CD4-positive, alpha-beta T cell treated with Interleukin-17A for 4 hours (primary cell): Measurements from ENCODE around the gene AGBL4.
"Not testable (repeated sequence)": the region's sequence is repeated elsewhere in the genome, so short reads cannot be mapped to it uniquely, and the experiment has no call there.

Experiments used
- DNase-seq: peaks from one replicate; pipeline ENCODE4 v3.0.0-alpha.2; 2020; ENCODE audit warnings: mixed read lengths

The AGBL4 gene

DNA sequence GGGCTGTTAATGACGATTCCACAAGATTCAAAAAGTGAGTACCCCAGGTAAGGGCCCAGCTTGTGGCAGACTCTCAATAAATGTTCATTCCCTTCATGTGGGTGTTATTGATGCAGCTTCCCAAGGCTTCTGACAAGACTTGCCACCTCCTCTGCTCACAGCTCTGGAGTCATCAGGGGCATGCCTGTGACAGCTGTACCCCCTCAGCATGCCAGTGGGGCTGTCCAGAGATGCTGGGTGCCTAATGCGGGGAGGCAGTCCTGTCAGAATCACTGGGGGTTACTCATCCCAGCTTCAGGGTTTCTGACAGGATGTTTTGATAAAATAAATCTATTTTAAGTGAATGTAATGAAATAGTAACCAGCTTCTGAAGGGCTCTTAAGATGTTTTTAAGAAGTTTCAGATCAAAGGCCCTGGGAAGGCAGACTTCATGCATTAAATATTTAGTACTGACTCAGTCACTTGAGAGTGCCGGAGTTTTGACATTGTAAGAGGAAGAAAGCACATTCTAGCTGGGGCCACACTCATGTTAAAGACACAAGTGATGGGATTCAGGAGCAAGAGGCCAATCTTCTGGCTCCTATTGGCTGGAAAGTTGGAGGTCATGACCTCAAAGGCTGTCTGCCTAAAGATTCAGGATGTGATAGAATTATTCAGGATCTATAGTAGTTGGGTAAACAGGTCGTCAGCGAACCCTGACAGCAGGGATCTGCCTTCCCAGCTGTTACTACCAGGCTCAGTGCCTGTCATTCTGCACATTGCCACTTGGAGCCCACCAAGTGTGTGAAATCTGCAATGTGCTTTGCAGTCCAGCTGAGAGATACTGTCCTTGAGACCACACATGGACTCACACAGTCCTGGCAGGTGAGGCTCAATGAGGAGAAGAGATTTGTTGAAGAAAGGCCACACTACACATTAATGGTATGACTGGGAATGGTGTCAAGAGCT lies 1007.5 kb downstream of the AGBL4 start:
- no peak for DNase-seq

DNA sequence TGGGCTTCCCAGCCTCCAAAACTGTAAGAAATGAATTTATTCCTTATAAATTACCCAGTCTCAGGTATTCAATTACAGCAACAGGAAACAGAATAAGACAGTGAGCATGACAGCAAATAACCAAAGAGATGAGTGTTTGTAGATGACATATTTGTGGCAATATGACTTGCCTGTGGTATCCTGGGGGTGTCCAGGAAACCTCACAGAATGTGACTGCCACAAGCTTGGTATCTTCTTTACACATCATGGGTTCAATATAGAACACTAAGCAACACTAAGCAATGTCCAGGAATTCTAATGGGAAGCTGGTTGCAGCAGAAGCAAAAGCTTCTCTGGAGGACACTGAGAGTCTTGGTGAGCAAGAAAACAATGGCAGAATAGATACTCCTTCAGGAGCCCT lies 1010.7 kb downstream of the AGBL4 start:
- no peak for DNase-seq

DNA sequence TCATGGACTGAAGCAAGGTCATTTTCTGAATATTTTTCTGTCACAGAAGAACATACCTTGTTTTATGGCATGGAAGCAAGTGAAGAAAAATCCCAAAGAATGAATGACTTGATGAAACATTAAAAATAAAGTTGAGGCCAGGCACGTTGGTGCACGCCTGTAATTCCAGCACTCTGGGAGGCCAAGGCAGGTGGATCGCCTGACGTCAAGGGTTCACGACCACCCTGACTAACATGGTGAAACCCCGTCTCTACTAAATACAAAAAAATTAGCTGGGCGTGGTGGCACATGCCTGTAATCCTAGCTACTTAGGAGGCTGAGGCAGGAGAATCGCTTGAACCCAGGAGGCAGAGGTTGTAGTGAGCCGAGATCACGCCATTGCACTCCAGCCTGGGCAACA lies 1020.8 kb downstream of the AGBL4 start:
- DNase-seq, result not testable (repeated sequence)

DNA sequence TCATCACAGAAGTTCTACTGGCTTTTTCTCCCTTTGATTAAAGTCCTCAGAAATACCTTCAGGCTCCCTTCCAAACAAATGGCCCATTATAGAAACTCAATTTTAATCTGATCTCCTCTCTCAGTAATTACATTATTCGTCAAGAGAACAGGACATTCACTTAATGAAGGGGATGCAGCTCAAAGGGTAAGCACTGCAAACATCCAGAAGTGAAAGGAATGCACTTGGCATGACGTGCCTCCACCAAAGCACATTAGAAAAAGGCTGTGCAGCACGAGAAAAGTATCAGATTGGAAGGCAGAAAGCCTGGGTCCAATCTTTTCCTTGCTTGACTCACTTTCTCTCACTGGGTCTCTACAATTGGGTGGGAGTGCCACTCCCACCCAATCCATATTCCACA lies 1024.4 kb downstream of the AGBL4 start:
- DNase-seq, result no peak

DNA sequence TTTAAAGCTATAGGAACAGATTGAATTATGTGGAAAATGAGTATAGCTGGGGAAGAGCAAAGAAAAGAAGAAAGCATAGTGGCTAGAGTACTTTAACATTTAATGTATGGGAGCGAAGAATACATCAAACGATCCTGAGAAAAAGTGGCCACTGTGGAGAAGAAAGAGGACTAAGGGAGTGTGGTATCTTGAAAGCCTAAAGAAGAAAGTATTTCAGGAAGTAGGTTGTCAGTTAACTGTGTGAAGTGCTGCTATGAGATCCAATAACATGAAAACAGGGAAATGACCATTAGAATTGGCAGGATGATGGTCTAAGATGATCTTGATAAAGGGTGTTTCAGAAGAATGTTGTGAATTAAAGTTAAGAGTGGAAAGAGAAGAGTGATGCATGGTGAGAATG lies 1027.4 kb downstream of the AGBL4 start:
- no peak for DNase-seq

DNA sequence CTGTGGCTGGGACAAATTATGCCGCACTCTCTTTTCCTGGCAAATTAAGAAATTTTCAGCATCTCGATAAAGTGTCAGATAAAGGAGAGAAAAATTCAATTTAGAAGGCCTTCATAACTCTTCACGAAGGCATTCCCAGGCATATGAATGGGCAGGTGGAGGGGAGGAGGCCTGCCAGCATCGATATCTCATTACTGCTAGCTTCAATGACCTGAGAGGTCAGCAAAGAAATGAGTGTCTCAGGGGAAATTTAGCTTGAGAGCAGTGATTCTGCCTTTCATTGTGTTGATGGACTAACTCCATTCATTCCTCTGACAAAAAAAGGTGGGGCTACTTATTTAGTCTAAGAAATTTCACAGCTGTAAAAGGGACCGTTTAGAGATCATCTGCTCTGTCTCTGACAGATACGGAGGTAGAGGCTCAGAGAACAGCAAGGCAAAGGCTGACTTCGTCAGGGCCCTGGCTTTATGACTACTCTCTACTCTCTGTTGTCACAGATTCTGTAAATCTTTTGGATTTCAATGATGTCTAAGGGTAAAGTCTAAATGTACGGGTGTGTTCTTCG lies 1035.0 kb downstream of the AGBL4 start:
- no peak for DNase-seq

DNA sequence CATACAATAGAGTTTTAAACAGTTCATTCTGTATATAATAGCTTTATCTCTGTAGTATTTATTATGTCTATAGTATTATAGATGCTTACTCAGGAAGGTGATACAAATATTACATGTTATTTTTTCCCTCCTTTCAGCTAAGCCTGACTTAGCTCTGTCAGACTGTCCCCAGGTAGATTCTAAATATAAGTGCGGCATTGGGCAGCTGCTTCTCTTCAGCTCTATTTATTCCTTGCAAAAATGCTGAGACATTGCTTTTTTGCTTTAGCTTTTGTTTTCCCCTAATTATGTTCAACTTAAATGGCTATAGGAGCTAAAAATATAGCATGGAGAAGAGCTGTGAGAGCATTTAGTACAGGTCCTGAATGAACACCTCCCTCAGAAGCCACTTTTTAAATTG lies 1043.8 kb downstream of the AGBL4 start:
- no peak for DNase-seq

DNA sequence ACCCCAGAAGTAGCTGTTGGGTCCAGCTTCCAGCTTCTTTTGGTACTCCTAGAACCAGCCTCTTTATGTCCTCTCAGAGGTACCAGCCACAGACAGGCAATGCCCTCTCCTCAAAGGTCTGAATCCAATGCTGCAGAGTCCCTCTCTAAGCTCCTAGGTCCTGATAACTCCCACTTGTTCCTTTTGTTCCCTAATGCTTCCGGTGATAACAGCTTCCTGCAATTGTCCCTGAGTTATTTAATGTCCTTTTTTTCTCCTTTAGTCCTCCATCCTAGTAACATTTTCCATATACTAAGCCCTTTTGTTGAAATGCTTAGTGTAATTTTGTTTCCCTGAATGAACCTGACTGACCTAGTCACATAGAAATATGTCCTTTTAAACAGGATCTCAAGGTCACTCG lies 1045.3 kb downstream of the AGBL4 start:
- no peak for DNase-seq

DNA sequence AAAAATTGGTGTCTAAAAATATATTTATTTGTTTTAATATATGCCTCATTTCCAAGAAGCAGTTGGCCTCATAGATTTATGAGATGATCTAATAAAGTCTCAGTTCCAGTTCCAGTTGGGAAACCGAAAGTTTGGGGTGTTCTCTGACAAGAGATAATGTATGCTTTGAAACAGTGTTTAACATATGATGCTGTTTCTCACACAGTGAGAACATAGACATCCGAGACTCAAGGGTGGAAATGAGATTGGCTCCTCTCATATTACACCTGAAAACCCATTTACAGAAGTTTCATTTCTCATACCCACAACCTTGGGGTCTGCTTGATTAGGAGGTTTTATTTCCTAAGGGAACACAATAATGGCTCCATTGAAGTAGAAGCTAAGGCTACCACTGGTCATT lies 1046.5 kb downstream of the AGBL4 start:
- no peak for DNase-seq

DNA sequence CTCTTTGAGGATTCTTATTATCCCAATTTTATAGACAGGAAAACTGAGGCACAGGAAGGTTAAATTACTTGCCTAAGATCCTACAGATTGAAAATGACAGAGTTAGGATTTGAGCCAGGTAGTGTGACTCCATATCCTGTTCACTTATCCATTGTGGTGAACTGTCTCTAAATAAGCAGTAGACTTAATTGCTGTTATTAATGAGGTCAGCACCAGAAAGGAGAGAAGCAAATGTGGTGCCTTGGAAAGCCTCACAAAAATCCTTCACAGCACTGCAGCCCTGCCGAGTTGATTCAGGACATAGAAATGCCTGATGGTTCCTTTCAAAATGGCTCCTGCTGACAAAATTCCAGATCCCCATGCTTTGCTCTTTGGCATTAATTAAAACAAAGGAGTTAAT lies 1053.8 kb downstream of the AGBL4 start:
- no peak for DNase-seq

DNA sequence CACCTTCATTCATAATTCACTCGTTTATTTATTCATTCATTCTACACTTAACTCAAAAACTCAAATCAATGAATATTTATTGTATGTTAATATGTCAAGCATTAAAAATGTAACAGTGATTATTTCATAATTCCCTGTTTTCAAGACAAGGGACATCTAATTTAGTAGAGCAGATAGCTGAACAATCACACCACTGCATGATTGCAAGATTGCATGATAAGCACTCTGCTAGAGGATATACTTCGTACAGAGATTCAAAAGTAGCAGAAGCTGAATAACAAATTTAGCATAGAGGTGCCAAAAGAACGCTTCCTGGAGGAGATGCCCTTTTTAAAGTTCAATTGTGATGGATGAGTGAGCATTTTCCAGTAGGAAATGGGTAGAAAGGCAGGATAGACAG lies 1056.4 kb downstream of the AGBL4 start:
- no peak for DNase-seq

DNA sequence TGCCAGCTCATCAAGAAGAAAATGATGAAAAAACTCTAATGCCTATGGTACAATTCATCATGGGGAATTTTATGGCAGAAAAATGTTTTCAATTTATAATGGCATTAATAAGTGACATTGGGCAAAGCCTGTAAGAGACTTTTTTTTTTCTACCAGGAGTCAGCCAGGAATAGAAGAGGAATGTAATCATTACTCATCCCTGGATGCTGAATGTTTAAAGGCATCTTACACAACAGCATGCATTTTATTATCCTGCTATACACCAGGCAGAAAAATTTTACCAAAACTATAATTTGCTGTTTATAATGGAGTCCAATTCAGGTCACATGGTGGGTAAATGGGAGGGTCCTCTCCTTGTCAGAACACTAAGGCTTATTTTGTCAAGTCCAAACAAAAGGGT lies 1057.2 kb downstream of the AGBL4 start:
- no peak for DNase-seq

DNA sequence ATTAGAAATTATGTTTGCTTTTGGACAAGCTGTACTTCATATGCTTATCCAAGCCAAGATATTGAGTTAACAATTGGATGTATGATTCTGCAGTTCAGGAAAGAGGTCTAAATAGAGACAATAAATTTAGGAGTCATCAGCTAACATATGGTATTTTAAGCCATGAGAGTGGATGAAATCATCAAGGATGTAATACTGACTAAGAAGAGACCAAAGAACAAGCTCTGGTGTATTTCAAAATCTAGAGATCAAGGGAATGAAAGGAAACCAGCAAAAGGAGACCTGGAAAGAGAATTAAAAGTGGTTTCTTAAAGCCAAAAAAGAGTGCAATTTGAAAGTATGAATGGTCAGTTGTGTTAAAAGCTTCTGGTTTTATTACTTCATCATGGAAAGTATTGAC lies 1063.4 kb downstream of the AGBL4 start:
- DNase-seq, result no peak

DNA sequence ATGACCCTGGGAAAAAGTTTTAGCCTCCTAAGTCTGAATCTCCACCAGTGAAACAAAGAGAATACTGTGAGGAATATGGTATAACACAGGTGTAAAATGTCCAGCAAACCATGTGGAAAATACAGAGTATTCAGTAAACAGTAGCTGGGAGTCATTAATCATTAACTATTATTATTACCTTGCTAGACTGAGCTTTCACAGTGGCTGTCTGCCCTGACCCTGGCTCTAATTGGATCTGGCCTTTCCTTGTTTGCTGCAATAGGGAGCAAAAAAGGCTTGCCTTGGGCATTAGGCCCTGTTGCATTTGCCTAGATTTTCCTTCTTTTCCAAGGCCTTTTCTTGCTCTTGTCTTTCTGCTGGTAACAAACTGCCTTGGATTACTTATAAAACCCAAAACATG lies 1068.0 kb downstream of the AGBL4 start:
- DNase-seq, result no peak

DNA sequence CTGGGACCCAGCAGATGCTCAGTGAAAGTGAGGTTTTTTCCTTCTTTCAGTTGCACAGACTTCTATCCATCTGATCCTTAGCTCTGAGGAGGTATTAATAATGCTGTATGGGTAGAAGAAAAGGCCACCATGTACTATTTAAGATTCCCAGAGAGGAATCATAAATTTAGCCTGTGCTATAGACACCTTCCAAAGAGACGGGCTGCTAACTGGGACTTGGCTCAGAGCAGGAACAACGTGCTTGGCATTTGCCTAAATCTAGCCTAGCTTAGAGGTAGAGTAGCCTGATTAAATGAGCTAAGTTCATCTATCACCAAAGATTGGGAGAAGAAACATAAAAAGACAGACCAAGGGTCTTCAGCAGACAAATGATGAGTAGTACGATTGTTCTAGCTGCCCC lies 1070.1 kb downstream of the AGBL4 start:
- DNase-seq, result no peak

DNA sequence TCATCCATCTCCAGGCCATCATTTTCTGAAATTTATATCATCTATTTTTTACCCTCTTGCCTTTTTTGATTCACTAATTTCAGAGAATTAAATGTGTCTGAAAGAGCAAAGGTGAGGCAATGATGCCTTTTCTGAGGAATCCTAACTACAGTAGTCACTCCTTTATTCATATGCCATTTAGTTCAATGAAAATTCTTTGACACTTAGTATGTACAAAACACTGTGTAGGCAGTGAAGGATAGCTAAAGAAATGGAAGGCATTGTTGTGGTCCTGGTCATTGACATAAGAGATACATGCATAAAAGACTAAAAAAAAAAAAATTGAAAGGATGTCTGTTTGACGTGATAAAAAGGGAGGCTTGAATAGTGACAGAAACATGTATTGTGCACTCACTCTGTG lies 1075.2 kb downstream of the AGBL4 start:
- no peak for DNase-seq

DNA sequence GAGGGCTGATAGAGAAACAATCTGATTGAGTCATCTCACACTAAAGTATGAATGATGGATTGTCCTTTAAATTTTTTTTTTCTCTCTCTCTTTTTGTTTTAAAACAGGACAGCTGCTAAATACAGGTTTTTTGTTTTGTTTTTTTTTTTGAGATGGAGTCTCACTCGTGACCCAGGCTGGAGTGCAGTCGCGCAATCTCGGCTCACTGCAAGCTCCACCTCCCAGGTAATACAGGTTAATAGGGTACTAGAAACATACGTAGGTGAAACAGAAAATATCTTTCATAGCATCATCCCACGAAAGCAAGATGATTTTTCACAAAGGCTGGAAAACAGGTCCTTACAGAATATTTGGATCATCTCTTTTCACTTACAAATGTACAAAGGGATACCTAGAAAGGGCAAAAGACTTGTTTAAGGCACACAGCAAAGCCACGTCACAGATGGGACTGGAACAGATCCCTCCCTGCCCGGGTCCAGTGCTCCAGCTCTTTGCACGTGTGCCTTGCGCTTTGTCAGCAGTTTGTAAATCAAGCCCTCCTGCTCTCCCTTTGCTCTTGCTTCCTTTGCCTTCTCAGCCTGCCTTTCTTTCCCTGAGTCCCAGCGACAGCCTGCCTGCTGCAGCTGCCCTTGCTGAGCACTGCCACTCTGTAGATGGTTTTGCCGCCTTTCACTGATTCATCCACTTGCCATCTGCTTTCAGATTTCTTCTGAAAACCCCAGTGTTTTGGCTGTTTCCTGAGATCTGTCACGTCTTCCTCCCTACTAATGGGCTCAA lies 1075.8 kb downstream of the AGBL4 start:
- DNase-seq, result no peak

DNA sequence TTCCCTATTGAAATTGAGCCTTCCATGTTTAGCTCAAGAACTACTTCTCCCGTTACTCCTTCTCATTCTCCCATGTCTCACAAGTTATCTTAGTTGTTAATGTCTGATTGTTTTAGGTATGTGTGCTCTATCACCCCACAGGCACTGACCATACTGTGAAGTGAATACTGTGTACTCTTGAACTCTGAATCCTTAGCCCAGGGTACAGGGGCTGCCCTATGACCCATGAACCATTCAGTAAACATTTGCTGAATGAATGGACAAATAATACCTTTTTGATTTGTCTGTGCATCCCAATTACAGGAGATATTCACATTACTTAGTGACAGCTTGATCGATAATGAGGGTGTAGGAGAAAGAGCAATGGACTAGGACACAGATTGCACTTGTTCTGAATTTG lies 1077.7 kb downstream of the AGBL4 start:
- DNase-seq, result no peak

DNA sequence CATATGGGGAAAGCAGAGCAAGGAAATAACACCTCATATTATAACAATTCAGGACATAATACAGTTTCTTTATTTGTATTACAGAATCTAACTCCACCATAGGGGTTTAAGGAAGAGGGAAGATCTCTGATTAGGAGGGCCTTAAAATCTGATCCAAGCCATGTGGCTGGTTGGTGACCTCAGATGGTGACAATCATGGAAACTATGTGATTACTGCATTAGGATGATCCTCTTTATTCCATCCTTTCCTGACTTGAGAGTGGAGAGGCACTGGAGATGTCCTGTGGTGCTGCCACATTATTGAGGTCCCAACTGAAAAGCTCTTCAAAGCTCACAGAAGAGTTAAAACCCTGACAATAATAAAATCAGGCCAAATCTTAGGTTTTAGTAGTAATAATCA lies 1078.9 kb downstream of the AGBL4 start:
- DNase-seq, result no peak

DNA sequence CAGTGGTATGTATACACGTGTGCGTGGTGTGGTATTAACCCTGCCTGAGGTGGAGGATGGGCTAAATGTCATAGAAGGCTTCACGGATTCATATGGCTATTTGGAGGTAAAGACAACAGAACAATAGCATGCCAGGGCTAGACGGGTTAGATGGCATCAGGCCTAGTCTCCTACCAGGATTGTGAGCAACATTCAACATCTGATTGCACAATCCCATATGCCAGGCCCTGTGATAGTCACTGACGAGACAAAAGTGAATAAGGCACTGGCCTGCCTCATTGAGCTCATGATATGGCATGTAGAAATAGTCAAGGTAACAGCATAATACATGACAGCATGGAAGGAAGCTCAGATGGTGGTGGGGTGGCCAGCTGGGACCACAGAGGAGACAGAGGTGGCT lies 1079.9 kb downstream of the AGBL4 start:
- DNase-seq, result no peak

DNA sequence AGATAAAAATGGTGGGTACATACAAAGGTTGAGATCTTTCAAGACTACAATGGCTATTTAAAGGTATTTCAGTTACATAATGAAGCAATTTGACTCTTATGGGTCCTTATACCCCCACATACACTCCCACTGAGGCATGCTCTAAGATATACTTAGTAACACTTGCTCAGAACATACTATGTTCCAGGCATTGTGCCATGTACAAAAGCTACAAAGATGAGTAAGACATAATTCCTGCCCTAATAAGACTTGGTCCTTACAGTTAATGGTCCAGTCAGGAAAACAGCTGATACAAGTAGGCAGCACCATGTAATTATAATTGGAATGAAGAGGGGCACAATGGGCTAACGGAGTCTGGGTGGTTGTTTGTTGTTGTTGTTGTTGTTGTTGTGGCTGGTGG lies 1080.4 kb downstream of the AGBL4 start:
- no peak for DNase-seq

DNA sequence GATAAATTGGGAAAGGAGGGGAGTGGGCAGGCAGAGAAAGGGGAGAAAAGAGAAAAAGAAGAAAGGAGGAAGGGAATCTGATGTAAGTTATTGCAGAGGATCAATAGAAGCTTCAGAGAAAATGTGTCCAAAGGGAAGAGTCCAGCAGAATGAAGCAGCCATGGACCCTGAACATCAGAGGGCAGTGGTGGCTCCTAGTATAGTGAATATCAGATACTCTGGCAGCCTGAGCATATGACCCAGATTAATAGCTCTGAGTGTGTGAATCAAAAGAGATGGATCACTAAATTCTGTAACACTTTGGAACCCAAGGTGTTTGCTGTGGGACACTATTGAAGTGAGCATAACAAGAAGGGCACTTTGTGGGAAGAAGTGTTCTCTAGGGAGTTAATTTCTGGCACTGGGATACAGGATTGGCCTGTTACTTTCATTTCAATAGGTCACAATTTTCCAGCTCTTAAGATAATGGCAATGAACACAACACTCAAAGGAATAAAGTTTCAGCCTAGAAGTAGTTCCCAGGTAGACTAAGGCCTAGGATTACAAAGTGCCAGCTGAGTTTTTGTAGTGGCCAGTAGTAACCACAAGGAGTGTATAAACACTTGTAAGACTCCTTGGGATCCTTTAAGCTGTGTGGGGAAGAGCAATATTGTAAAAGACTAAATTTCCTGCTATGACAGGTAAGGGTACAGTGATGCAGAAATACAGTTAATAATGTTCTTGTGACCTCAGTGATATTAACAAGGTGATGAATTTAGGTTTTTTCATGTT lies 1082.6 kb downstream of the AGBL4 start:
- no peak for DNase-seq

DNA sequence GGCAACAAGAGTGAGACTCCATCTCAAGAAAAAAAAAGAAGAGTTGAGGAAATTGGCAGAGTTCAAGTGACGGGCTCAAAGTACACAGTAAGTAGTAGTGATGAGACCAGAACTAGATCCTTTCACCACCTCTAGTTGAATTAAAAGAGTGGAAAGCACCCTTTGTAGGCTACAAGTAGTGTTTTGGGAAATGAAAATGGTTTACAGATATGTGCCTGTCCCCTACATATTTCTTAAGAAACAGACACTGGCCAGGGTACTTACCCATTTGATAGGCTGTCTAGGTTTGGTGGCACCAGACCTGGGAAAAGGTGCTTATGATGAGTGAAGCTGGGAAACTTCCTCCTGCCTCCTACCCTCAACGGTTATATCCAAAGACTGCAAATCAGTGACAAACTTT lies 1083.4 kb downstream of the AGBL4 start:
- DNase-seq, result no peak
